Fibroblast of gingiva (primary cell): Measurements from ENCODE around the gene AMY1A.
"Not testable (repeated sequence)": the region's sequence is repeated elsewhere in the genome, so short reads cannot be mapped to it uniquely, and the experiment has no call there.

Experiments
- DNase-seq: peaks from one replicate; pipeline ENCODE4 v3.0.0-alpha.2; 2011; ENCODE audit warnings: low read depth

AMY1A gene

GRCh38 chr1:103655460-103655859 is at the start of gene AMY1A:
Gene AMY1A, plus strand, starts transcription at chr1:103655760. Its CDS starts 571 bp downstream, at chr1:103656331.
- DNase-seq: not testable (repeated sequence)

GRCh38 chr1:103616362-103616761 is 39.2 kb upstream of the AMY1A start:
- no peak for DNase-seq

- DNase-seq: not testable (repeated sequence)
Observed at GRCh38 chr1:103616994-103617477, 38.5 kb upstream of the AMY1A start, which contains the start of gene AMY2A. Gene AMY2A, plus strand, starts transcription at chr1:103617427. Its CDS starts 14 bp downstream, at chr1:103617441.

GRCh38 chr1:103627436-103627835 is 28.1 kb upstream of the AMY1A start:
- not testable (repeated sequence) for DNase-seq

- not testable (repeated sequence) for DNase-seq
Observed at GRCh38 chr1:103641194-103641593, 14.4 kb upstream of the AMY1A start.

GRCh38 chr1:103643908-103644307 is 11.7 kb upstream of the AMY1A start:
- DNase-seq: not testable (repeated sequence)

GRCh38 chr1:103650305-103650704 is 5.3 kb upstream of the AMY1A start:
- not testable (repeated sequence) for DNase-seq

- DNase-seq: not testable (repeated sequence)
Observed at GRCh38 chr1:103650889-103651288, 4.7 kb upstream of the AMY1A start.

- DNase-seq: not testable (repeated sequence)
Observed at GRCh38 chr1:103654133-103654532, 1.4 kb upstream of the AMY1A start.

- not testable (repeated sequence) for DNase-seq
Observed at GRCh38 chr1:103676335-103676734, 20.8 kb downstream of the AMY1A start.

GRCh38 chr1:103696110-103696509 is 40.5 kb downstream of the AMY1A start, which contains the start of gene AMY1B:
Gene AMY1B, minus strand, starts transcription at chr1:103696210. Its CDS starts 571 bp downstream, at chr1:103695639.
- not testable (repeated sequence) for DNase-seq

- DNase-seq: not testable (repeated sequence)
Observed at GRCh38 chr1:103697430-103697829, 41.9 kb downstream of the AMY1A start.

- not testable (repeated sequence) for DNase-seq
Observed at GRCh38 chr1:103700669-103701068, 45.1 kb downstream of the AMY1A start.

- DNase-seq: not testable (repeated sequence)
Observed at GRCh38 chr1:103701256-103701655, 45.7 kb downstream of the AMY1A start.

- DNase-seq: not testable (repeated sequence)
Observed at GRCh38 chr1:103707670-103708069, 52.1 kb downstream of the AMY1A start.

- not testable (repeated sequence) for DNase-seq
Observed at GRCh38 chr1:103710381-103710780, 54.8 kb downstream of the AMY1A start.
